CD8-positive, alpha-beta memory T cell (primary cell): ENCODE results near the gene DCC. TPM values are rescaled to one million over a fixed set of nuclear protein-coding genes. Genes with fewer than 3 reads are reported as not detected.

Source experiments
- CTCF ChIA-PET: fragments of 350-600 bp; sonication (Branson Sonifier 250); formaldehyde crosslinking; loops from one replicate; lab custom pipeline; 2021; ENCODE audit warnings: antibody characterized with exemption; lab: Charles Lee
- POLR2A ChIA-PET: fragments of 350-600 bp; sonication (Branson Sonifier 250); formaldehyde crosslinking; loops from one replicate; lab custom pipeline; 2021; ENCODE audit warnings: antibody characterized with exemption; lab: Charles Lee
- DNase-seq, 5 donors: peaks; one replicate each; pipeline versions ENCODE4 v3.0.0 to v3.0.0-alpha.2; 2020 to 2022; ENCODE audit warnings: mixed read lengths in 1 of 5
- H3K27ac ChIP-seq: one replicate; pipeline ENCODE4 v1.7.0; 2013; ENCODE audit warnings: low read depth, mild to moderate bottlenecking, low read length, moderate library complexity
- H3K27me3 ChIP-seq: 2 replicates; pipeline ENCODE4 v1.7.0; 2013; ENCODE audit warnings: low read length, mild to moderate bottlenecking; ENCODE audit not compliant: insufficient read depth, poor library complexity, severe bottlenecking
- H3K36me3 ChIP-seq: 2 replicates; pipeline ENCODE4 v1.7.0; 2013; ENCODE audit warnings: mild to moderate bottlenecking, low read length, moderate library complexity; ENCODE audit not compliant: insufficient read depth
- H3K4me1 ChIP-seq: 2 replicates; pipeline ENCODE4 v1.7.0; 2013; ENCODE audit warnings: mild to moderate bottlenecking, low read length, moderate library complexity; ENCODE audit not compliant: insufficient read depth
- H3K4me3 ChIP-seq: 2 replicates; pipeline ENCODE4 v1.7.0; 2013; ENCODE audit warnings: mild to moderate bottlenecking, low read length
- H3K9me3 ChIP-seq: 2 replicates; pipeline ENCODE4 v1.7.0; 2013; ENCODE audit warnings: mild to moderate bottlenecking, low read length
- H3K27ac Mint-ChIP-seq, 8 donors: one replicate each; pipeline ENCODE4 v1.8.0; 2020 to 2021; ENCODE audit warnings: mixed read lengths in 8 of 8, mild to moderate bottlenecking in 6 of 8, inconsistent platforms in 3 of 8, moderate library complexity in 3 of 8
- H3K27me3 Mint-ChIP-seq, 2 donors: one replicate each; pipeline ENCODE4 v1.8.0; 2020 to 2021; ENCODE audit warnings: mixed read lengths in 2 of 2, mild to moderate bottlenecking in 1 of 2, moderate library complexity in 1 of 2
- H3K36me3 Mint-ChIP-seq, 3 donors: one replicate each; pipeline ENCODE4 v1.8.0; 2020 to 2021; ENCODE audit warnings: mixed read lengths in 3 of 3, inconsistent platforms in 1 of 3, mild to moderate bottlenecking in 1 of 3
- H3K4me1 Mint-ChIP-seq, 3 donors: one replicate each; pipeline ENCODE4 v1.8.0; 2020 to 2021; ENCODE audit warnings: mixed read lengths in 3 of 3, inconsistent platforms in 1 of 3, mild to moderate bottlenecking in 1 of 3
- H3K4me3 Mint-ChIP-seq, 7 donors: one replicate each; pipeline ENCODE4 v1.8.0; 2020 to 2021; ENCODE audit warnings: mixed read lengths in 7 of 7, mild to moderate bottlenecking in 6 of 7, moderate library complexity in 4 of 7, inconsistent platforms in 2 of 7
- H3K9me3 Mint-ChIP-seq, 5 donors: one replicate each; pipeline ENCODE4 v1.8.0; 2020 to 2022; ENCODE audit warnings: mixed read lengths in 5 of 5, mild to moderate bottlenecking in 3 of 5, moderate library complexity in 2 of 5, inconsistent platforms in 1 of 5
- polyA plus RNA-seq: library from polyadenylated mRNA; unstranded; fragments of 300-500 nt; fragmentation: Illumina TruSeq; gene quantifications from one replicate; pipeline ENCODE4 v1.2.3, GENCODE V29; 2021
- total RNA-seq, 2 experiments: library from RNA; stranded (reverse); gene quantifications; one replicate each; pipeline ENCODE4 v1.2.3, GENCODE V29; 2021

The DCC gene
- total and polyA plus RNA-seq, 3 experiments from 2014 or later, result not detected

DNA sequence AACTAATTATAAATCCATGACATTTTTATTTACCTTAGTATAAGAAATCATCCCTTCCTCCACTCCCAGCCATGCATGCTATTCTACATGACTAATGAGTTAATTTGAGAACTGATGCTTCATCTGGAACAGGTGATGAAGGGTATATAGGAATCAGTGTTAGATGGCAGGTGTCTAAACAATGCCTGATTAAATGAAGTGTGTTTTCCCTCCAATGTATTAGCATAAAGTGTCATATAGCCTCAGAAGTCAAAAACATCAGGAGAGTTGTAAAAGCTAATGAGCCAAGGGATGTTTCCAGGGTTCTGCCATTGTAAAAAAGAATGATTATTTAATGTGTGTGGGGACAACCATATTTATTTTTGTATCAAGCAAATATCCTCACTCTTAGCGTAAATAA, 913.8 kb downstream of the DCC start:
- Mint-ChIP-seq H3K27ac (no peak overlapping the region), H3K4me3 (no peak overlapping the region), H3K9me3 (peaks cover 4 to 15% (median 6%) of the 10 kb centered on the region in 5 donors), H3K27me3 (no peaks in the 10 kb centered on the region), H3K36me3 (no peaks in the 10 kb centered on the region), H3K4me1 (no peaks in the 10 kb centered on the region)
- Histone ChIP-seq H3K4me3 (no peak overlapping the region), H3K27ac (no peak overlapping the region), H3K9me3 (no peaks in the 10 kb centered on the region), H3K27me3 (no peaks in the 10 kb centered on the region), H3K4me1 (no peaks in the 10 kb centered on the region), H3K36me3 (no peaks in the 10 kb centered on the region)
- DNase-seq, result no peak
- POLR2A ChIA-PET, result no interaction called here
- CTCF ChIA-PET, result no interaction called here

DNA sequence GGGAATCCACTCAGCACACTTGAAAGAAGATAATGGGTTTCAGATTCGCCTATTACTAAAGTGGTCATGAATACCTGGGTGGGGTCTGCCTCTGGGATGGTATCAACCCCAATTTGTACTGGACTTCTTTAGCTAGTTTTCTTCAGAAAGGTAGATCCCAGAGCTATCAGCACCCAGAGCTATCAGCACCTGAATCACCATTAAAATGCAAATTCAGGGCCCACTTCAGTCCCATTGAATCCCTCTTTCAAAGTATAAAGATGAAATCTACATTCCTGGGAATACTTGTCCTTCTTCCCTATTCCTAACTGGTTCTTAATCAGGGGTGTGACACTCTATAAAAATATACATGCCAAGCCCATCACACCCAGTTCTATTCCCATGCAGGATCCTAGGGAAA, 914.3 kb downstream of the DCC start:
- POLR2A ChIA-PET, result no interaction called here

DNA sequence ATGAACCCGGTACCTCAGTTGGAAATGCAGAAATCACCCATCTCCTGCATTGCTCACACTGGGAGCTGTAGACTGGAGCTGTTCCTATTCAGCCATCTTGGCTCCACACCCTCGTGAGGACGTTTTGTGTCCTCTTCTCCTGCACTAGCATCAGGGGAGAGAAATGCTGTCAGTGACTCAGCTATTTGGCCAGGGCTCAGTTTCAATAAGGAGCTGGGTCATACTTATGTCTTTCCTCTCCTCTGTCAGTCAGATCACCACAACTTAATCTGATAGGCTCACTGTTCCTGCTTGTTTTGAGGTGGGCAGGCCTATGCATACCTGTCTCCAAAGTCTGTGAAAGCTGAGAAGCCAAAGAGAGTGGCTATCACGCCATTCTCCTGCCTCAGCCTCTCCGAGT, 921.2 kb downstream of the DCC start:
- no peak overlapping the region for H3K4me3 ChIP-seq
- H3K36me3 ChIP-seq, result no peaks in the 10 kb centered on the region
- ChIA-PET CTCF (no interaction called here), POLR2A (no interaction called here)
- H3K27ac ChIP-seq, result no peak overlapping the region
- no peak overlapping the region for H3K27ac Mint-ChIP-seq
- H3K36me3 Mint-ChIP-seq, result no peaks in the 10 kb centered on the region
- H3K27me3 ChIP-seq, result no peaks in the 10 kb centered on the region
- no peaks in the 10 kb centered on the region for H3K4me1 Mint-ChIP-seq
- H3K9me3 ChIP-seq, result no peaks in the 10 kb centered on the region
- peaks cover 4 to 20% (median 10%) of the 10 kb centered on the region in 5 donors for H3K9me3 Mint-ChIP-seq
- no peaks in the 10 kb centered on the region for H3K4me1 ChIP-seq
- DNase-seq, result no peak
- H3K4me3 Mint-ChIP-seq, result no peak overlapping the region
- H3K27me3 Mint-ChIP-seq, result no peaks in the 10 kb centered on the region

More for the DNA sequence above, 914.3 kb downstream of the DCC start:
- H3K27me3 ChIP-seq, result no peaks in the 10 kb centered on the region
- CTCF ChIA-PET, result no interaction called here
- no peak overlapping the region for H3K4me3 ChIP-seq
- no peak for DNase-seq
- H3K27me3 Mint-ChIP-seq, result no peaks in the 10 kb centered on the region
- H3K9me3 ChIP-seq, result no peaks in the 10 kb centered on the region
- H3K36me3 ChIP-seq, result no peaks in the 10 kb centered on the region
- no peaks in the 10 kb centered on the region for H3K36me3 Mint-ChIP-seq
- peaks cover 4 to 15% (median 6%) of the 10 kb centered on the region in 5 donors for H3K9me3 Mint-ChIP-seq
- no peaks in the 10 kb centered on the region for H3K4me1 Mint-ChIP-seq
- no peaks in the 10 kb centered on the region for H3K4me1 ChIP-seq
- no peak overlapping the region for H3K27ac ChIP-seq
- no peak overlapping the region for H3K27ac Mint-ChIP-seq
- no peak overlapping the region for H3K4me3 Mint-ChIP-seq

DNA sequence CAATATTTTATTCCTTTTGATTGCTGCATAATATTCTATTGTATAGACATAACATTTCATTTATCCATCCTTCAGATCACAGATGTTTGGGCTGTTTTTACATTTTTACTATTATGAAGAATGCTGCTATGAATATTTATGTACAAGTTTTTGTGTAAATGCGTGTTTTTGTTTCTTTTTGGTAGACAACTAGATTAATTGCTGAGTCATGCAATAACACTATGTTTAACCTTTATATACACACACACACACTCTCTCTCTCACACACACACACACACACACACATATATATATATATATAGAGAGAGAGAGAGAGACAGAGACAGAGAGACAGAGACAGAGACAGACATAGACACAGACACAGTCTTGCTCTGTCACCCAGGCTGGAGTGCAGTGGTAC, 926.9 kb downstream of the DCC start:
- no peak for DNase-seq
- Mint-ChIP-seq H3K4me3 (no peak overlapping the region), H3K36me3 (no peaks in the 10 kb centered on the region), H3K4me1 (no peaks in the 10 kb centered on the region), H3K27me3 (no peaks in the 10 kb centered on the region), H3K9me3 (peaks cover under 1 to 26% (median 11%) of the 10 kb centered on the region in 5 donors), H3K27ac (no peak overlapping the region)
- no peaks in the 10 kb centered on the region for H3K9me3 ChIP-seq
- no peaks in the 10 kb centered on the region for H3K36me3 ChIP-seq
- no peak overlapping the region for H3K4me3 ChIP-seq
- POLR2A ChIA-PET, result no interaction called here
- CTCF ChIA-PET, result no interaction called here
- H3K4me1 ChIP-seq, result no peaks in the 10 kb centered on the region
- no peaks in the 10 kb centered on the region for H3K27me3 ChIP-seq
- no peak overlapping the region for H3K27ac ChIP-seq

DNA sequence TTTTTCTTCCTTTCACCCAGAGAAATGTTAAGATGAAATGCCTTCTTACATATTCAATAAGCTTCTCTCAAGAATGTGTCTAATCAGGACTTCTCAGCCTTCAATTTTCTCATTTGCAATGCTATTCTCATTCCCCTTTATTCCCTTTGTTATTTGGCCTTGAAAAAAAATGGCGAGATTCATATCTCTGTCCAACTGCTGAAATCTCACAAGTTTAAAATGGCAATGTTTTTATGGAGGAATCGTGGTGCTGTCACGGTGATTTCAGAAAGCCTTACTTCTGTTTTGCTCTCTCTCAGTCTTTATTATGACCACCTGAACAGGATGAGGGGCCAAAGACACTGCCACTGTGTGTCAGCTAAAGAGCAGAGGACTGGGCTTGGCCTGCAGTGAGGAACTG, 928.5 kb downstream of the DCC start:
- no peaks in the 10 kb centered on the region for H3K4me1 Mint-ChIP-seq
- CTCF ChIA-PET, result no interaction called here
- H3K27ac Mint-ChIP-seq, result no peak overlapping the region
- no peak overlapping the region for H3K4me3 Mint-ChIP-seq
- peaks cover 0 to 18% (median 11%) of the 10 kb centered on the region in 5 donors for H3K9me3 Mint-ChIP-seq
- Histone ChIP-seq H3K4me3 (no peak overlapping the region), H3K9me3 (no peaks in the 10 kb centered on the region), H3K36me3 (no peaks in the 10 kb centered on the region), H3K4me1 (no peaks in the 10 kb centered on the region), H3K27ac (no peak overlapping the region), H3K27me3 (no peaks in the 10 kb centered on the region)
- POLR2A ChIA-PET, result no interaction called here
- no peaks in the 10 kb centered on the region for H3K36me3 Mint-ChIP-seq
- H3K27me3 Mint-ChIP-seq, result no peaks in the 10 kb centered on the region
- no peak for DNase-seq

DNA sequence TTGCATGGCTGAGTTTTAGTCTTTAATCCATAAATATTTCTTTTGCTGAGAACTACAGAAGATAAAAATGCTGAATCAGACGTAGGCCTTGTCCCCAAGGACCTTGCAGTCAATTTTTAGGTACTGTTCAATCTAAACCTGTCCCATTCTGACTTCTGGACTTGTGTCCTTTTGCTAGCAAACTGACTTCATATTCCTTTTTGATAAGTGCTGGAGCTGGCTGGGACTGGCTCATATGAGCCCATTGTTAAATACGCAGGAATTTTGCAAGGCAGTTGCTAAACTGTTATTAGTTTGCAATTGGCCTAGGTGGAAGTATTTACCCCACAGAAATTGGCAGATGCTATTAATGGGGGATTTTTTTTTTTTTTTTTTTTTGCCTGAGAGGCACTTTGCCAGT, 941.4 kb downstream of the DCC start:
- H3K27me3 ChIP-seq, result no peaks in the 10 kb centered on the region
- no peaks in the 10 kb centered on the region for H3K9me3 ChIP-seq
- Mint-ChIP-seq H3K27ac (no peak overlapping the region), H3K4me1 (no peaks in the 10 kb centered on the region), H3K4me3 (no peak overlapping the region), H3K27me3 (no peaks in the 10 kb centered on the region), H3K9me3 (peaks cover 9 to 19% (median 9%) of the 10 kb centered on the region in 5 donors), H3K36me3 (peaks cover 0 to 3% (median 0%) of the 10 kb centered on the region in 3 donors)
- ChIA-PET POLR2A (no interaction called here), CTCF (no interaction called here)
- no peak for DNase-seq
- no peaks in the 10 kb centered on the region for H3K36me3 ChIP-seq
- no peak overlapping the region for H3K4me3 ChIP-seq
- H3K4me1 ChIP-seq, result no peaks in the 10 kb centered on the region
- no peak overlapping the region for H3K27ac ChIP-seq

DNA sequence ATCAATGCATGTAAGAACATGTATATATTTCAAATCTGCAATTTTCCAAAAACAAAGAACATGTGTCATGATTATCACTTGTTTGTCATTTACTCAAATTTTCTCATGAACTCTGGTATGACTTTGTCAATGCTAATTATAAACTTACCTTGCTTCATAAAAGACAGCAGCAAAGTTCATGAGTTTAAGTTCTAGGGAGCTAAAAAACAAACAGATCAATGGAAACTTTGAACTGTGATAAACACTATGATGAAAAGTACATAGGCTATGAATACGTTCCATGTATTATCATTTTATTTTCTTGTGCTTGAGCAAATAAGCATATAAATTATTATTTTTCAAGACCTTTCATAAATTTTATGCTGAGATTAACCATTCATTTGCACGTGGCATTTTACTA, 943.7 kb downstream of the DCC start:
- ChIA-PET POLR2A (no interaction called here), CTCF (no interaction called here)
- DNase-seq, result no peak
- H3K4me1 ChIP-seq, result no peaks in the 10 kb centered on the region
- Mint-ChIP-seq H3K4me1 (no peaks in the 10 kb centered on the region), H3K4me3 (no peak overlapping the region), H3K9me3 (peaks cover 5 to 17% (median 9%) of the 10 kb centered on the region in 5 donors), H3K27me3 (no peaks in the 10 kb centered on the region), H3K27ac (no peak overlapping the region), H3K36me3 (peaks cover 0 to 3% (median 0%) of the 10 kb centered on the region in 3 donors)
- H3K27me3 ChIP-seq, result no peaks in the 10 kb centered on the region
- H3K9me3 ChIP-seq, result no peaks in the 10 kb centered on the region
- no peaks in the 10 kb centered on the region for H3K36me3 ChIP-seq
- no peak overlapping the region for H3K4me3 ChIP-seq
- no peak overlapping the region for H3K27ac ChIP-seq

DNA sequence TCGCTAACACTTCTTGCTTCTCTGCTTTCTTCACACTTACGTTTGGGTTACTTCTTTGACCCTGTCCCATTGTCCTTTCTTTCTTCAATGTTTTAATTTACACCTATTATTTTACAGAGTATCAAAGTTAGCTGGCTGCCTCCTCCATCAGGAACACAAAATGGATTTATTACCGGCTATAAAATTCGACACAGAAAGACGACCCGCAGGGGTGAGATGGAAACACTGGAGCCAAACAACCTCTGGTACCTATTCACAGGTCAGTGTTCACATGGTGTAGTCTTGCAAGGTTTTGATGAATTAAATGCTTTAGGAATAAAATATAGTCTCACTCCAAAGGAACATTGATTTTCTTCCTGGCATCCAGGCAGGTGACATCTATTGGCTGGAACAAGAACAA, 965.5 kb downstream of the DCC start:
- CTCF ChIA-PET, result no interaction called here
- no peak for DNase-seq
- no peaks in the 10 kb centered on the region for H3K36me3 ChIP-seq
- H3K4me1 ChIP-seq, result no peaks in the 10 kb centered on the region
- H3K4me3 ChIP-seq, result no peak overlapping the region
- H3K4me1 Mint-ChIP-seq, result no peaks in the 10 kb centered on the region
- no peak overlapping the region for H3K4me3 Mint-ChIP-seq
- H3K27me3 Mint-ChIP-seq, result no peaks in the 10 kb centered on the region
- H3K27ac Mint-ChIP-seq, result no peak overlapping the region
- H3K9me3 ChIP-seq, result no peaks in the 10 kb centered on the region
- POLR2A ChIA-PET, result no interaction called here
- H3K27me3 ChIP-seq, result no peaks in the 10 kb centered on the region
- no peaks in the 10 kb centered on the region for H3K36me3 Mint-ChIP-seq
- H3K27ac ChIP-seq, result no peak overlapping the region
- peaks cover 2 to 14% (median 6%) of the 10 kb centered on the region in 5 donors for H3K9me3 Mint-ChIP-seq

DNA sequence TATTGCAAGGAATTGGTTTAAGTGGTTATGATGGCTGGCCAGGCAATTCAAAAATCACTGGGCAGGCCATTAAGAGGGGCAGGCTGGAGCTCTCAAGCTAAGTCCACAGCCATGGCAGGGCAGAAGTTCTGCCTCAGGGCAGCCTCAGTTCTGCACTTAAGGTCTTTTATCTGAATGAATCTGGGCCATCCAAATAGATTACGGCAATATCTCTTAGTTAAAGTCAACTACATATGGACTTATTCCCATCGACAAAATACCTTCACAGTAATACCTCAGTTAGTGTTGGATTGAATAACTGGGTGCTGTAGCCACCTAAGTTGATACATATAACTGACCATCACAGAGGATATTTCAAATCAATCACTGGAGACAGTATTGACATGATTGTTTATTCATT, 979.6 kb downstream of the DCC start:
- Histone ChIP-seq H3K27ac (no peak overlapping the region), H3K4me3 (no peak overlapping the region), H3K4me1 (no peaks in the 10 kb centered on the region), H3K36me3 (no peaks in the 10 kb centered on the region), H3K9me3 (no peaks in the 10 kb centered on the region), H3K27me3 (no peaks in the 10 kb centered on the region)
- CTCF ChIA-PET, result no interaction called here
- Mint-ChIP-seq H3K27me3 (no peaks in the 10 kb centered on the region), H3K36me3 (no peaks in the 10 kb centered on the region), H3K9me3 (peaks cover 9 to 15% (median 10%) of the 10 kb centered on the region in 5 donors), H3K27ac (no peak overlapping the region), H3K4me3 (no peak overlapping the region), H3K4me1 (no peaks in the 10 kb centered on the region)
- no peak for DNase-seq
- POLR2A ChIA-PET, result no interaction called here
